ENCODE data around the gene CADM3.

The CADM3 gene

DNA sequence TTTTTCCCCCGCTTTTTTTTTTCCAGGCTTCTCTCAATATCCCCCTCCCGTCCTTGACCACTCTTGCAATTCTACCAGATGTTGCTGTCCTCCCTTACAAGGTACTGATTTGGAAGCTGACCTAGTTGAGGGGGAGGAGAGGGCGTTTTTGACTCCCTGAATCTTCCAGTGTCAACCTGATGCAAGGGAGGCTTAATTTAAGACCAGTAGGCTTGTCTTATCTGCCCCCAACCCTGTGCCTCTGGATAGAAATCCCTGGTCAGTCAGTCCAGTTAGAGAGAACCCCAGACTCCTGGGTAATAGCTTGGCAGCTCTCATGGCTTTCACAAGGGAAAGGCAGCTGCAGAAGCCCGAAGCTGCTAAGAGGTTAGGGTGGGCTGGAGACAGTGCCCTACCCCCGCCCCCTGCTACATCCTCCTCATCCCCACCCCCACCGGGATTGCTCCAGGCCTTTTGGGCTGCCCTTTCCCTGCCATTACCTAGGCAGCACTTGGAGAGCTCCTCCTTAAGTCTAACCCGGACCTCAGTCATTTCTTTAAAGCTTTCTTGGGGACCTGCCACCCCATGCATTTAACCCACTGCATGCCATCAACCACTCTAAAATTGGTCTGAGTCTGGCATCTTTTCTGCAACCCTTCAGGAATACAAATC, 36.9 kb downstream of the CADM3 start:
- no peak for DNase-seq

DNA sequence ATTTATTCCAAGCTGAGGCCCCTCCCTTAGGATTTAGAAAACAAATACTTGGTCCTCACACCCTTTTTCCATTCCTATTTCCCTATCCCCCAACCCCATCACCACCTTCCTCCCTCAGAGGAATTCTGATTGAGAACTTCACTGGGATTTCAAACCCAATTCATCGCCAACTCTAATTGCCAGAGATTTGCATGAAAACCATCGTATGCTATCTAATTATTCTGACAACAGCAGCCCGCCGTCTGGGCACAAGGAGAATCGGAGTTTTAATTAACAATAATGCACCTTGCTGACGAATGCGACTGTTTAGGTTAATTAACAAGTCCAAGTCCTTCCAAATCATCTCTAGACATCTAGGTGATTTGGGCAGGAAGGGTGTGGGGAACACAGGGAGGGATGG, 37.6 kb downstream of the CADM3 start:
- DNase-seq = no peak

DNA sequence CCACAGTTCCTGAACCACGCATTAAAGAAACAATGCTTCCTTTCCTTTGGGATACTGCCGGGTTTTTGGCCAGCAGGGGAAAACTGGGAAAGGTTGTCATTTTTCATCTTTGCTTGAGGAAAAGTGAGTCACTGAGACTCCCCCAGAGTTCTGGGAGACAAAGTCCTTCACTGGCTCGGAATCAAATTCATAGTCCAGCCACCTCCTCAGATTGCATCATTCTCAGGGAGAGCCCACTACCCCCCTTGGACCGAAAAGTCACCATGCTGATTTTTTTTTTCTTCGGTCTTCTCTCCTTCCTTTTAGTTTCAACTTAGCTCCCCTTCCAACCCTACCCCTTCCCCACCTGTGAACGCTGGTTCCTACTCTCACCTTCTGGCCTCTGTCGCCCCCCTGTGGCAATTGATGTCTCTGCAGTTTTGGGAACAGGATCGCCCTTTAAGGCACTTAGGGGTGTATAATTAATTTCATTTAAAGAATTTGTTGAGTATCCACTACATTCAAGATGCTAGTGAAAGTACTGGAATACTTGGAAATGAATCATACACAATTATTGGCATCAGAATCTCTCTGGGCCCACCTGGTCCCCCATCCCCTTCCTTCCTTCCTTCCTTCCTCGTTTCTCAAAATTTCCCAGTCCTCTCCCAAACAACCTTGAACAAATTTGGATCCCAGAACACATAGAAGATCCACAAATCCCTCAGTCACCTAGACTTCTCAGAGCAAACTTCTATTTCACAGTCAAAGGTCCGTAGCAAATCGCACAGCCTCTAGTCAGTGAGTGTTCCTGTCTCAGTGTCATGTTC, 40.1 kb downstream of the CADM3 start:
- no peak for DNase-seq

DNA sequence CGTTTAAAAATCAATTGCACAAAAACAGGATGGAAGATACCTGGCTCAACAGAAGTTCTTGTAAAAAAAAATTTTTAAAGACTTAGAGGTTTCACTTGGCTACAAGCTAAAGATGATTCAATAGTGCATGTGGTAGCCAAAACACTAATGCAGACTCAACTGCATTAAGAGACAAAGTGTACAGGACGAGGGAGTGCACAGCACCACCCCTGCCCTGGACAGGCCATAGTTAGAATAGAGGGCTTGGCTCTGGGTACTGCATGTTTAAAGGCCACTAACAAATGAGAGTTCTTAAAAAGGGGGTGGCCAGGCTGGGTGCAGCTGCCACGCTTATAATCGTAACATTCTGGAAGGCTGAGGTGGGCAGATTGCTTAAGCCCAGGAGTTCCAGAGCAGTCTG, 41.2 kb downstream of the CADM3 start:
- no peak for DNase-seq

DNA sequence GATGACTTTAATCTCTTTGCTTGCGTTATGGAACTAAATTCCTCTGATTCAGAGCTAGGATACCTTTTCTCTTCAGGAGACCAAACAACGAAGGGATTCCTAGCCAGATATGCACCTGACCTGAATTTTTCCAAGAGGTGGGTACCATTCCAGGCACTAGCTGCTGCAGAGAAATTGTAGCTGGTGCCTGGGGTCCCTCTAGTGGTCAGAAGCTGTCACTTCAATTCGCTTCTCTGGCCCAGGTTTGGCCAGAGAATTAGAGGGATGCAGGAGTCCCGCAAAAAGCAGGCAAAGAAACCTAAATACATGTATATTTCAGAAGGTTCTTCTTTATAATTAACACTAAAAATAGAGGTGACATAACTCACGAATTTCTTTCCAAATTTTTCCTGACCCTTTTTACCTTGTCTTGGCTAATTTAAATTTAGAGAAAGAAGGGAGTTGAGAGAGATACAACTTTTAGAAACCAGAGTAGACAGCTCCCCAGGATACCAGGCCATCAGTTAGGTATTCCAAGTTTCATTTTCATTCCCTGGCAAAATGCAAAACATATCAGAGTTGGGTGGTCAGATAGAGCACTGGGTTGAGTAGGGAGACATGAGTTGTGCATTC, 42.8 kb downstream of the CADM3 start:
- DNase-seq = no peak

DNA sequence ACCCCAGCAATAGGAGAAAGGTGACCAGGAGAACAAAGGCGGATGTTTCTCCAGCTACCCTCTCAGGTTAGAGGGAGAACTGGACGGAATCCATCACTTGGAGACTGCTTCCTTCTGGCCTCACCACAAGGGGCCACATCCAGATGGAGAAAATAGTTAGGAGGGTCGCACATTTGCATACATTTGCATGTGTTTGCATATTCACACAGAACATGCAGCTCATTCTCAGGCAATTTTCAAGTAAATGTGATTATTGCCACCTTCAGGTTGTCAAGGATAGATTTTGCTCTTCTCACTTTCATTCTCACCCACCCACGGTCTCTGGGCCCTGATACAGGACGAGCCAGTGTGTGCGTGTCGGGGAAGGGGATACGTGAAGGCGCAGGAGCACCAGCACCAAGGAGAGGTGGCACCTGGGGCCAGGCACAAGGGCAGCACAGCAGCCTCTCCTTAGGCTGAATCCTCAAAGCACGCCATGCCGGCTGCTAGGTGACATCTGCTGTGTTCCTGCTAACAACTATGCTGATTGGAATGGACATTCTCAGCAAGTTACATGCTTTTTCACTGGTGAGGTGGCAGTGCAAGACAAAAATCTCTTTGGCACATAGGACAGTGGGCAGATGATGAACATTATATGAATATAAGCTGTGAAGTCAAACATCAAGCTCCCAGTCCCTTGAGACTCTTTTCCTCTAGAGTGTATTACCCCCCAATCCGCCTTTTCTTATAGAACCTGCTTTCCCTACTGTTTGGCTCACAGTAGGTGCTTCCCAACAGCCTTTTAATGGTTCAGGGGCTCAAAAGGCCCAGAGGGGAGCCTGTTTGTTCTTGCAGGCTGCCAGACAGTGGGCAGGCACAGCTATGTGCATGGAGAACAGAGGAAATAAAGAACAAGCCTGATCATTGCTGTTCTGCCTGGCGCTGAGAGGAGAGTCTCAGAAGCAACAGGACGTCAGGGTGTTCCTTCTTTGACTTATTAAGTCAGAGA, 47.5 kb downstream of the CADM3 start:
- no peak for DNase-seq

DNA sequence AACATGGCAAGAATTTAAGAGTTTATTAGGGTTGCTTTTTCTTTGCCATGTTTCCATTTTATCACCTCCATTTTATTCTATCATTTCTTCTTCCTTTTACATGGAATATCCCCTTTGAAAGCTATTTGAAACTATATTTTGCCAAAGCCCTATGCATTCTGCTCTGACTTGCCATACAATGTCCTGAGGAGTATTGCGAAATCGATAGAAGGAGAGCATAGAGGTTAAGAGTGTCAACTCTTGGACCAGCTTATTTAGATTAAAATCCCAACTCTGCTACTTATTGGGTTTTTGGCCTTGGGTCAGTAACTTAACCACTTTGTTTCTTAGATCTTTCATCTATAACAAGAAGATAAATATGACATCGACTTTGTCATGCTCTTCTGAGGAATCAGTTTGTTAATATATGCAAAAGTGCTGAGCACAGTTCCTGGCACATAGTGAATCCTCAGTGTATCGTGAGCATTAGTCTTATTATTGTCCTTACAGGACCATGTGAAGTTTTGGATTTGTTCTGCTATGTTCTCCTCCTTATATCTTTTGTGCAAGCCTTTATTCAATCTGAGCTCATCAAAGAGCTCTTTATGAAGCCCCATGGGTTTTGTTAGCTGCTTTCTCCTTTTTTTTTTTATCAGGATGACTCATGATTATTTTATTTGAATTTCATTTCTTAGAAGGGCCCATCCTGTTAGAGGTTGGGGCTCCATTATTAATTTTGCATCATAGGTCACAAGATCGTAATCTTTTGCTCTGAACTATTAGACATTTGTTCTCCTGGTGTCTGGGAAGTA, 50.9 kb downstream of the CADM3 start:
- no peak for DNase-seq

DNA sequence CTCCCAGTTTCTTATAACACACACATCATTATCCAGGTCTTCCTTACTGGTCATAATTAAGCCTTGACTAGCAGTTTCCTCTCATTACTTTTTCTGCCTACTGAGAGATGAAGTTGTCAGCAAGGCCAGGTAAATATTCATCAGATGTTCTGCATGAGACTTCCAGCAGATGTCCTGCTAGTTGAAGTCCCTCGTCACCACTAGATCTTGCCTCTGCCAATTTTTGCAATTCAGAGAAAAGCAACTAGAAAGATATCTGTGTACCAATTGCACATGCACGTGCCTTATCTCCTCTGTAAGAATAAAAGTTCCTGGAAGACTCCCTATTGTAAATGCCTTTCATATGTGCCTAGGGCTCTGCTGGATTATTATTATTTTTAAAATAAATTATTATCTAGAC, 51.6 kb downstream of the CADM3 start:
- DNase-seq = no peak

DNA sequence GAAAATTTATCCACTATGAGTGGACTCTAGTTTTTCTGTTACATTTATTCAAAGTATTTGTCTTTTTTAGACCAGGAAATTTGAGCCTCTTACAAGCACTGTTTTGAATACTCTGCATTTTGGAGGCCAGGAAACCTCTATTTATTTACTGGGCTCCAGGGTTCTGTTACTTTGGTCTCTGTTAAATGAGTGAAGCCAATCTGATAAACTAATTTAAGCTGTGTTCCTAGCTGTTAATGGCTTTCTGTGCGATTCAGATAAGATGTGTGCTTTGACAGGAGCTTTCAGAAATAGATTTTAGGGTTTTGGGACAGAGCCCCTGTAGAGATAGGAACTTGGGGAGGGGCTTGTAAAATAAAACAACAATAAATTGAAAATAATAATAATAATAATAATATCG, 57.1 kb downstream of the CADM3 start:
- no peak for DNase-seq

DNA sequence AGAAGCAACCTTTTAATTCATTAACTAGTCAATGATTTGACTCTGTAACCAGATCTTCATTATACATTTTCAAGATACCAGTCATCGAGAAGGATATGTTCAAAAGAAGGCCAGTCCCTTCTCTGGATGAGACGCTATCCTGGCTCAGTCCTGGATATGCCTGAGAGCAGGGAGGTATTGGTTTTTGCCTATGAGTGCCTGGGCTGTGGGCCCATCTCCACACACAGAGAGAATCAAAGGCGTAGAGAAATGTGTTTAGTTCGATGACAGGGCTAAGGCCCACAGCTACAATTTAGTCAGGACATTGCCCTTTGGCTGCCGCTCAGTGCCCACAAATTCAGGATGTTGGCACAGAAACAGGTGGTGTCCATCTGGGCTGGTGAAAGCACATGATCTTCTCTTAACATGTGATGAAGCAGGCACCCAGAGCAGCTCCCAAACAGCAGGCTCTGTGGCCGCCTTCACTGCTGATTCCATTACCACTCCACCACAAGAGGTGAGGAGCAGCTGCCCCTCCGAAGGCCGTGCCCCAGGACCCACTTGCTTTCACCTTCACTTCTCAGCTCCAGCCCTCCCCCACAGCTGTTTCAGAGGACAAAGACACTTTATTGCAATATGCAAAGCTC, 58.0 kb downstream of the CADM3 start:
- no peak for DNase-seq

DNA sequence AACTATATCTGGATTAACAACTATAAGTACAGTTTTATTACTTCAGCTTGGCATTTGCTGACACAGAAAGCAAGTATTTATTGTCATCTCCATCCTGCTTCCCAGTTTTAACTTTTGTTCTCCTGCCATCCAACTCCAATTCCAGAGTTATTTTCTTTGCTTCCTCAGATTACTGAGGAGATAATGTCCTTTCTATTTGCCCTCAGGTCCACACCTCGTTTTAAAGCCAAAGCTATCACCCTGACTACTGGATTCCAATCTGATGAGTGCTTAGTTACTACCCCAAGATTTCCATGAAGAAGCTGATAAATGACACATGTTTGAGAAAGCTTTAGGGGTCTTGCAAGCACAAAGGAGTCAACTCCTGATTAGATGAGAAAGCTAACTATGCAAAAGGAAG, 58.5 kb downstream of the CADM3 start:
- DNase-seq = no peak

DNA sequence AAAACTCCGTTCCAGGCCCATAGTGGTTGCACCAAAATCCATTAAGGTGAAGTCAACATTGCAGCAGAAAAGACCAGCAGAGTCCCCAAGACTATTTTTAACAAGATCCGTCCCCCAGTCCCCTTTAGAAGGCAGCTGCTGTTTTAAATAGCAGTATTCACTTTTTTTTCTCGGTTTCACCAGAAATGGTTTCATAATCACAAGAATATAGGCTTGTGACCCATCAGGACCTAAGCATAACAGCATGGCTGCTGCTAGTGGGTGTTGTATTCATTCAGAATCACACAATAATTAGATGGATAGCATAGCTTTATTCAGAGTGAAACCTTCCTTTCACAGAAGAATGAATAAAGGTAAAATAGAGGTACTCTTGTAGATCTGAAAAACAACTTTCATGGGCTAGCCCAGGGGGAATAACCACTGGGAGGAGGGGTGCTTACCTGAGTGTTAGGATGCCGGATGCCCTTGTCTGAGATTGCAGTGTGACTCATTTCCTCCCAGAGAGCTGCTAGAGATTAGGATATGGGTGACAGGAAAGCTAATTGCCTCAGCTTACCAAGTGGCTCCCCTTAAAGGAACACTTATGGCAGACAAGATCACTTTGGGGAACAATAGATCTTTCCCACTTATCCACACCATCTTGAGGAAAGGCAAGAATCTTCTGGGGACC, 68.3 kb downstream of the CADM3 start:
- DNase-seq = no peak

DNA sequence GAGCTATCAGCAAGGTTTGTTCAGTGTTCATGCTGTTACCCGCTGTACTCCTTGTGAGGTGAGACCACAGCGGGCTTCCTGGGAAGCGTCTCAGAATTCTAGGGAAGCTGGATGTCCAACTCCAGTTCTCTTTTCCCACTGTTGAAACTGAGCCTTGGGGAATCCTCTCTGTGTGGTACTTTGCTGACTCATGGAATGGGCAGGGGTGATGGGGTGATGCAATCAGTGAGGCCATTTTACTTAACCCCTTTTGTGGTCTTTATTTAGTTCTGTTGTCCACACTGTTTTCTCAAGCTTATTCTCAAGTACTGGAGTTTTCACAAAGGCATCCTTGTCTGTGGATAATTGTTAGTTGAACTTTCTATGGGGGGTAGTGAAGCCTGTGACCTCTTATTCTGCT, 75.9 kb downstream of the CADM3 start:
- DNase-seq = no peak

DNA sequence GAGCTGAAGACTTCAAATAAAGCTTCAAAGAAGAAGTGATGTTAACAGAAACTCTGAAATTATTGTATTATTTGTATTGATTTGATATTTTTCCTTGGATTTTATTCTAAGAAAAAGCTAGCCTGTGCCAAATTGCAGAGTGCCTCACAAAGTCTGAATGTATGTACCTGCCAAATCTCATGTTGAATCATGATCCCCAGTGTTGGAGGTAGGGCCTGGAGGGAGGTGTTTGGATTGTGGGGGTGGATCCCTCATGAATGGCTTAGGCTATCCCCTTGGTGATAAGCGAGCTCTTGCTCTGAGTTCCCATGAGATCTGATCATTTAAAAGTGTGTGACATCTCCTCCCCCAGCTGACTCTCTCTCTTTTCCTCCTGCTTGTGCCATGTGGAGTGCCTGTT, 76.9 kb downstream of the CADM3 start:
- DNase-seq = no peak

DNA sequence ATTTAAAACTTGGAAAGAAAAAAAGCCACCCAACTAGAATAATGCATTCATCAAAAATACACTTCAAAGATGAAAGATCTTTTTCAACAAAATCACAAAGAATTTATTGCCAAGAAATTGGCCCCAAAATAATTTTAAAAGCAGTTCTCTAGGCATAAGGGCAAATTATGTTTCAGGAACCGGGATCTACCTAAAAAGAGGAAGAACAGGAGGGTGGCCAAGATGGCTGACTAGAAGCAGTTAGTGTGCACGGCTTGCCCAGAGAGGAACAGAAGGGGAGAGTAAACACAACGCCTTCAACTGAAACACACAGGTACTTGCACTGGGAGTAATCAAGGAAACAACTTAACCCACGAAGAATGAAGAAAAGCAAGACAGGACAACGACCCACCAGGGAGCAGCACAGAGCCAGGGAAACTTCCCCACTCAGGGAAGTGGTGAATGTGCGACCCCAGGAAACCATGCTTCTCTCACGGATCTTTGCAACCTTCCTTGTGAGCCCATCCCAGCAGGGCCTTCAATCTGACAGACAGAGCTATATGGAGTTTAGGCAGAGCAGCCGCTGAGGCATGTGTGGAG, 79.3 kb downstream of the CADM3 start:
- no peak for DNase-seq

Measured in NCI-H2107 (cell line).